ENCODE data around the gene GRIA3. TPM values are rescaled to one million over a fixed set of nuclear protein-coding genes. Genes with fewer than 3 reads are reported as not detected.

Gene GRIA3
- total RNA-seq, 6 experiments from 2014 or later = 14.4 to 25.9 (median 18.0) TPM

- no peaks in the 10 kb centered on the region for H3K36me3 Mint-ChIP-seq (ENCODE audit: low read depth)
- peak overlapping the region; percentile 88 for H3K27ac Mint-ChIP-seq
- DNase-seq = peak; percentile 44
- H3K9me3 Mint-ChIP-seq = no peaks in the 10 kb centered on the region
- no peaks in the 10 kb centered on the region; the same call in 1 of the 2 replicates for H3K27me3 Mint-ChIP-seq (ENCODE audit: insufficient read depth)
- peaks cover 33% of the 10 kb centered on the region for H3K4me1 Mint-ChIP-seq (ENCODE audit: low read depth)
- no peak for TF ChIP-seq CTCF (IDR thresholded peaks at IDR 0.05)
- peak overlapping the region; percentile 60 for H3K4me3 Mint-ChIP-seq
Measured at GRCh38 chrX:123217077-123217476, 33.0 kb downstream of the GRIA3 start.

GRCh38 chrX:123217728-123218127 lies 33.6 kb downstream of the GRIA3 start:
- TF ChIP-seq CTCF (IDR thresholded peaks at IDR 0.05) = no peak
- DNase-seq = no peak
- Mint-ChIP-seq H3K9me3 (no peaks in the 10 kb centered on the region), H3K27ac (peak overlapping the region; percentile 88), H3K27me3 (ENCODE audit: insufficient read depth) (no peaks in the 10 kb centered on the region; the same call in 1 of the 2 replicates), H3K4me3 (peak overlapping the region; percentile 60), H3K4me1 (ENCODE audit: low read depth) (peaks cover 35% of the 10 kb centered on the region), H3K36me3 (ENCODE audit: low read depth) (no peaks in the 10 kb centered on the region)

GRCh38 chrX:123219916-123220315 lies 35.8 kb downstream of the GRIA3 start:
- Mint-ChIP-seq H3K36me3 (ENCODE audit: low read depth) (no peaks in the 10 kb centered on the region), H3K27me3 (ENCODE audit: insufficient read depth) (no peaks in the 10 kb centered on the region; the same call in 1 of the 2 replicates), H3K27ac (no peak overlapping the region), H3K4me1 (ENCODE audit: low read depth) (peaks cover 35% of the 10 kb centered on the region), H3K4me3 (no peak overlapping the region), H3K9me3 (no peaks in the 10 kb centered on the region)
- DNase-seq = no peak
- no peak for TF ChIP-seq CTCF (IDR thresholded peaks at IDR 0.05)

GRCh38 chrX:123222920-123223319 lies 38.8 kb downstream of the GRIA3 start:
- Mint-ChIP-seq H3K27ac (no peak overlapping the region), H3K36me3 (ENCODE audit: low read depth) (no peaks in the 10 kb centered on the region), H3K4me3 (no peak overlapping the region), H3K9me3 (no peaks in the 10 kb centered on the region), H3K27me3 (ENCODE audit: insufficient read depth) (no peaks in the 10 kb centered on the region; the same call in 1 of the 2 replicates), H3K4me1 (ENCODE audit: low read depth) (peaks cover 6% of the 10 kb centered on the region)
- no peak for DNase-seq
- no peak for TF ChIP-seq CTCF (IDR thresholded peaks at IDR 0.05)

GRCh38 chrX:123223409-123223808 lies 39.3 kb downstream of the GRIA3 start:
- no peak for DNase-seq
- Mint-ChIP-seq H3K36me3 (ENCODE audit: low read depth) (no peaks in the 10 kb centered on the region), H3K9me3 (no peaks in the 10 kb centered on the region), H3K27ac (no peak overlapping the region), H3K27me3 (ENCODE audit: insufficient read depth) (no peaks in the 10 kb centered on the region; the same call in 1 of the 2 replicates), H3K4me3 (no peak overlapping the region), H3K4me1 (ENCODE audit: low read depth) (peaks cover 5% of the 10 kb centered on the region)
- TF ChIP-seq CTCF (IDR thresholded peaks at IDR 0.05) = no peak

GRCh38 chrX:123223859-123224258 lies 39.8 kb downstream of the GRIA3 start:
- H3K4me1 Mint-ChIP-seq (ENCODE audit: low read depth) = peaks cover 5% of the 10 kb centered on the region
- no peak for DNase-seq
- H3K27ac Mint-ChIP-seq = no peak overlapping the region
- TF ChIP-seq CTCF (IDR thresholded peaks at IDR 0.05) = no peak
- H3K9me3 Mint-ChIP-seq = no peaks in the 10 kb centered on the region
- no peak overlapping the region for H3K4me3 Mint-ChIP-seq
- no peaks in the 10 kb centered on the region for H3K36me3 Mint-ChIP-seq (ENCODE audit: low read depth)
- no peaks in the 10 kb centered on the region; the same call in 1 of the 2 replicates for H3K27me3 Mint-ChIP-seq (ENCODE audit: insufficient read depth)

Measured in HFFc6 (cell line).